NCI-H748 treated with DMSO at 0.1 percent for 48 hours (cell line): Measurements from ENCODE around the gene RPS26.
A peak's percentile ranks its signal among the peaks of the same experiment; 100 is the strongest.
"Not testable (repeated sequence)": the region's sequence is repeated elsewhere in the genome, so short reads cannot be mapped to it uniquely, and the experiment has no call there.

Source experiments
- DNase-seq: peaks from one replicate; lab custom pipeline; 2025; lab: John Stamatoyannopoulos, UW

The RPS26 gene

DNA sequence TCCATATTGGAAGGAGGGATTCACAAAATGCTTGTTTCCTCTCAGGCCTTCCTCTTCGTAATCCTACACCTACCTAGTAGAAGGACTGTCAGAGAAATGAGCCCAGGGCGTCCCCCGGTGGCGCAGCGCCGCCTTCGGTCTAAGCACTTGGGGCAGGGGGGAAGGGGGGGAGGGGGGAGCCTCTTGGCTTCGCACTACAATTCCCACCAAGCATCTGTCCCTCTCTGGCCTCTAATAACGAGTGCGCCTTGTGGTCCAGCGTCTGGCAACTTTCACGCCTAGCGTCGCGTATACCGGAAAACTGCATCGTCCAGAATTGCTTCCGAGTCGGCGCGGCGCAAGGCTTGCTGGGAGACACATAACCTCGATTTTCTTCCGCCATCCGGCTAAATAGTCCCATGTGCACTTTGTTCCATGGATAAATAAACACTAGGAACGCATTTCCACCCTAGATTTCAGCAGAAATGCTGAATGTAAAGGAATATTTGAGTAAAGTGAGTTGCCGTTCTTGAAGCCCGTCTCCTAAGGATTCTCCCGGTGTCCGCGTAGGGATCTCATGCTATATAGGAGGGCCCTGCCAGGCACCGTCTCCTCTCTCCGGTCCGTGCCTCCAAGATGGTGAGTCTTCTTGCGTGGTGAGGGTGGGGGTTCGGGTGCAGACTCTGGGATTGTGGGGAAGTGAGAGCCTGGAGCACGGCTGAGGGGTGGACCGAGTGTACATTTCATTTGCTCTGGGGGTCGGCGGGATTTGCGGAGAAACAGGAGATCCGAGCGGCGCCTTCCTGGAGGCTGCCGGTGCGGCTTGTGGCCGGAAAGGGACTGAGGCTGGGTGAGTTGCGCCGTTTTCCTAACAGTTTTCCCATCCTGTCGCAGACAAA lies at the start of gene RPS26:
Gene RPS26, plus strand, starts transcription at position 367 of the 878 bp plus-strand sequence. Its CDS starts 249 bp downstream, at position 616.
- peak; percentile 97 for DNase-seq

DNA sequence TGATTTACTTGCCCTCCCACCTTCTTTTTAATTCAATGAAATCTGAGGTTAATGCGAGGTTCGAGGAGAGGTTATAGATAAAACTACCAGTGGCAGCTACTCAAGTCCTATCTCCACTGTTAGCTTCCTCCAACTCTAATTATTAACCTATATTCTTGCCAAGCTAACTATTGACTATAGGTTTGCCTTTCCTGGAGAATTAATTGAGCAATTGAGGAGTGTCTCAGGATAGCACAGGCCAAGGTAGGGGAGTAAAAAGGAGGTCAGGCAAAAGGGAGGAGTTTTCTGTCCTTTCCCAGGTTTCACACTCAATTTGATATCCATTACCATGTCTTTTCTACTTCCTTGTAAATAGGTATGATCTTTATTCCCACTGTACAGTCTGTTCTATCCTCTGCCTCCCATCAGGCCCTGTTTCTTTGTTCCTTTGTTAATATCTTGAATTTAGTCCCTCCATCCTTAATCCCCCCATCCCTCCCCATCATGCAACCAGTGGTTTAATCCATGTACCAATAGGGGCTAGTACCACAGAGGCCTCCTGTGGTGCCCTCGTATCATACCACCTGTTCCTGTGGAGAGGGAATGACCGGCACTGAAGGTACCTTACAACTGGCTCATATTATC lies 48.4 kb upstream of the RPS26 start:
- no peak for DNase-seq

DNA sequence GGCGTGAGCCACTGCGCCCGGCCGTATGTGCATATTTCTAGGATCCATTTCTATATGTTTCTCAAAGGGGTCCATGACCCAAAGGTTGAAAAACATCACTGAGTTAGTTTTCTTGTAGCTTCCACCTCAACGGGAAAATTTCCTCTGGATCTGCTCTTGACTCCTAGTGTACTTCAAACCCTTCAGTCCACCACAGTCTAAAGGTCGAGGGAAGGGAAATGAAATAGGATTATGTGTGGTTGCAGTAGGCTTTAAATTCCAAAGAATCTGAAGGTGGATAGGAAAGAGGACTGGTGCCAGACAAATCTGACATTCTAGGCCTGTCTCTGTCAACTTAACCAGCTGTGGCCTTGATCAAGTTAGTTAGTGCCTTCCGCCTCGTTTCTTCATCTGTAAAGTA lies 46.4 kb upstream of the RPS26 start:
- DNase-seq = no peak

DNA sequence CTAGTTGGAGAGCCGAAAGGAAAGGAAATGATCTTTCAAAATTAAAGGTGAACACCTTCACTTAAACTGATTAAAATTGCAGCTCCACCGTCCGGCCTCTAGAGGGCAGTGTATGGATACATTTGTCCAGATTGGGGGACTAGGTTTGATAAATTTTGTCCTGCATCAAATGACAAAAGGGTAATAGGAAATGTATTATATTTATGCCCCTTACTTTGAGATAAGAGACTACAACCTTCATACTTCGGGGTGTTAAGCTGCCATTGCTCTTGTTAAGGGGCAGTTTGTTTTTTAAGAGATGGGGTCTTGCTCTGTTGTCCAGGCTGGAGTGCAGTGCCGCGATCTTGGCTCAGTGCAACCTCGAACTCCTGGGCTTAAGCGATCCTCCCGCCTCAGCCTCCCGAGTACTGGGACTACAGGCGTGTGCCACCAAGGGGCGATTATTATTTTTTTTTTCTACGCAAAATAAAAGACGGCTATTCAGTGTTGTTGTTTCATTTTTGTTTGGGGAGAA lies 45.5 kb upstream of the RPS26 start:
- peak; percentile 73 for DNase-seq

DNA sequence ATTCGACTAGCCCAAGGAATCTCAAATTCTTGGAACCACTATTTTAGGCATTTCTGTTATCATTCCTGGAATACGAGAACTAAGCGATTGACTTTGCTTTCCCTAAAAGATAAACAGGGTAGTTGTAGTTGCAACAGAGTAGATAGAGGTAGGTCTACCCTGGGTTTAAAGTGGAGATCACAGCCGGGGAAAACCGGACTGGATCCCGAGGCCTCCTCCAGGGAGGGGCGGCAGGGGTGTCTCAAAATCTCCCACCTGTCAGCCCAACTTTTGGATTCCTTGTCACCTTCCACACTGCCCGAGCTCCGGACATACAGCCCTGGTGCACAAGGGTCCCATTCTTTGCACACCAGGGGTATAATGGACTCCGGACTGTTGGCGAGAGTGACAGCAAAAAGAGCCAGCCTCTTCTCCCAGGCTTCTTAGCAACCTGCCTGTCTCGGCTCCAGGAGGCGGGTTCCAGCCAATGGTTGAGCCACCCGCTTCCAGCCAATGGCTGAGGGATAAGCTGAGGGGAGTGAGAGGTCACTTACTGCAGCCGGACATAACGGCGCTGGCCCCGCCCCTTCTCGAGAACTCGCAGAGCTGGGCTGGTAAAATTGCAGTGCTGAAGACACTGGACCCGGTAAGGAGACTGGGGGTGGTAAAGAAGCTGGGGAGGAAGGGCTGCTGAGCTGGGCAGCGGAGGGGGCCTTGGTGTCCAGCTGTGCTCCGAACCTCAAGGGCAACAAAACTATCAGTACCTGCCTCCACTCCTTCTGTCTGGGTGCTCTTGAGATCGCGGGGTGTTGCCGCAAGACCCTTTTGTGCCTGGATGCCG lies 44.8 kb upstream of the RPS26 start, which contains the start of gene SUOX:
Gene SUOX, plus strand, starts transcription at position 562 of the 820 bp plus-strand sequence. CDS start 4,946 bp downstream, outside the sequence.
- DNase-seq = peak; percentile 89

DNA sequence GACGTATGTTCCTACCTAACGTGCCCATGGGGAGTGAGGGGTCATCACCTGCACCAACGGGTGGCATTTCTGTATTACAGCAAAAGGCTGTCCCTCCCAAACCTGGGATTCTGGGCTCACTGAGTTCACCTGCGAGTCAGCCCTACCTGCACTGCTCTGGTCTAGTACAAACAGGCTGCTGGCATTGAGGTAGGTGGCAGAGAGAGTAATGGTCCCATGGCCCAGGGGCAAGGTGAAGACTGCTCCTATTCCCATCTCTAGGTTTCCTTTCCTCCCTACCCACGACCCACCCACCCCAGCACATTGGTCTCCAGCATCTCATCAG lies 44.2 kb upstream of the RPS26 start:
- DNase-seq = peak; percentile 18

DNA sequence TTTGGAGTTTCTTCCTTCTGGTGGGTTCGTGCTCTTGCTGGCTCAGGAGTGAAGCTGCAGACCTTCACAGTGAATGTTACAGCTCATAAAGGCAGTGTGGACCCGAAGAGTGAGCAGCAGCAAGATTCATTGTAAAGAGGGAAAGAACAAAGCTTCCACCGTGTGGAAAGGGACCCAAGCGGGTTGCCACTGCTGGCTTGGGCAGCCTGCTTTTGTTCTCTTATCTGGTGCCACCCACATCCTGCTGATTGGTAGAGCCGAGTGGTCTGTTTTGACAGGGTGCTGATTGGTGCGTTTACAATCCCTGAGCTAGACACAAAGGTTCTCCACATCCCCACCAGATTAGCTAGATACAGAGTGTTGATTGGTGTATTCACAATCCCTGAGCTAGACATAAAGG lies 42.2 kb upstream of the RPS26 start:
- not testable (repeated sequence) for DNase-seq

DNA sequence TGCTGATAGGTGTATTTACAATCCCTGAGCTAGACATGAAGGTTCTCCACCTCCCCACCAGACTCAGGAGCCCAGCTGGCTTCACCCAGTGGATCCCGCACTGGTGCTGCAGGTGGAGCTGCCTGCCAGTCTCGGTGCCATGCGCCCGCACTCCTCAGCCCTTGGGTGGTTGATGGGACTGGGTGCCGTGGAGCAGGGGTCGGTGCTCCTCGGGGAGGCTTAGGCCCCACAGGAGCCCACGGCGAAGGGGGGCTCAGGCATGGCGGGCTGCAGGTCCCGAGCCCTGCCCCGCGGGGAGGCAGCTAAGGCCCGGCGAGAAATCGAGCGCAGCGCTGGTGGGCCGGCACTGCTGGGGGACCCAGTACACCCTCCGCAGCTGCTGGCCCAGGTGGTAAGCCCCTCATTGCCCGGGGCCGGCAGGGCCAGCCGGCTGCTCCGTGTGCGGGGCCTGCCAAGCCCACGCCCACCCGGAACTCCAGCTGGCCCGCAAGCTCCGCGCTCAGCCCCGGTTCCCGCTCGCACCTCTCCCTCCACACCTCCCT lies 41.6 kb upstream of the RPS26 start:
- not testable (repeated sequence) for DNase-seq

DNA sequence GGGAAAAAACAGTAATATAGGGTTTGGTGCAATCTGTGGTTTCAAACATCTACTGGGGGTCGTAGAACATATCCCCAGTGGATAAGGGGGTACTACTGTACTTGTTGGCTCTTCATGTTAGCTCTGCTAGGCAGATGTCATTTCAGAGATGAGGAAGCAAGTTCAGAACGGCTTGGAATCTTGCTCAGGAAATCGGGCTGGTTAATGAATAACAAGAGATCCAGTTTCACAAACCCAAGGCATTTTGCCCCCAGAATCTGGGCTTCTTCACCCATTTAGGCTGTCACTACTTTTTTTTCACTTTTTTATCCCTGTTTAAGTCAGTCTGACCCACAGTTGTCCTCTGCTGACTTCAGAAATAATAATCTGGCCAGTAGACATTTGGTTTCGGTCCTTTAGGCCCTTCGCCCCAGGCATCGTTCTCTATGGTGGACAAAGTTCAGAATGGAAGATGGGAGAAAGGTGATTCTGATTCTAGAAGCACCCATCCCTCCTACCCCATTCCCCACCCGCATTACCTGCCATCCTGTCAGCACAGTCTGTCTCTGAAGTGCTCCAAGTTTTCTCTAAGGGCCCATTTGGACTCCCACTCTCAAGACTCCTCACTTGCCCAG lies 40.1 kb upstream of the RPS26 start:
- no peak for DNase-seq

DNA sequence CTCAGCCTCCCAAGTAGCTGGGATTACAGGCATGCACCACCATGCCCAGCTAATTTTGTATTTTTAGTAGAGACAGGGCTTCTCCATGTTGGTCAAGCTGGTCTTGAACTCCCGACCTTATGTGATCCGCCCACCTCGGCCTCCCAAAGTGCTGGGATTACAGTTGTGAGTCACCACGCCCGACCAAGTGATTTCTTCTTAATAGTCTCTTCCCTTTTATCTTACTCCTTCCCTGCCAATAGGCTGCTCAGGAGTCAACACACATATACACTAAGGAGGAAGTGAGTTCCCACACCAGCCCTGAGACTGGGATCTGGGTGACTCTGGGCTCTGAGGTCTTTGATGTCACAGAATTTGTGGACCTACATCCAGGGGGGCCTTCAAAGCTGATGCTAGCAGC lies 38.3 kb upstream of the RPS26 start:
- DNase-seq = not testable (repeated sequence)

DNA sequence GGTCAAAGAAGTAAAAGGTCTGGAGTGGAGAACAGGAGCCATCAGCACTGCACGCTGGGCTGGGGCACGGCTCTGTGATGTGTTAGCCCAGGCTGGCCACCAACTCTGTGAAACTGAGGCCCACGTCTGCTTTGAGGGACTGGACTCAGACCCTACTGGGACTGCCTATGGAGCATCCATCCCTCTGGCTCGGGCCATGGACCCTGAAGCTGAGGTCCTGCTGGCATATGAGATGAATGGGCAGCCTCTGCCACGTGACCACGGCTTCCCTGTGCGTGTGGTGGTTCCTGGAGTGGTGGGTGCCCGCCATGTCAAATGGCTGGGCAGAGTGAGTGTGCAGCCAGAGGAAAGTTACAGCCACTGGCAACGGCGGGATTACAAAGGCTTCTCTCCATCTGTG lies 37.5 kb upstream of the RPS26 start:
- no peak for DNase-seq

DNA sequence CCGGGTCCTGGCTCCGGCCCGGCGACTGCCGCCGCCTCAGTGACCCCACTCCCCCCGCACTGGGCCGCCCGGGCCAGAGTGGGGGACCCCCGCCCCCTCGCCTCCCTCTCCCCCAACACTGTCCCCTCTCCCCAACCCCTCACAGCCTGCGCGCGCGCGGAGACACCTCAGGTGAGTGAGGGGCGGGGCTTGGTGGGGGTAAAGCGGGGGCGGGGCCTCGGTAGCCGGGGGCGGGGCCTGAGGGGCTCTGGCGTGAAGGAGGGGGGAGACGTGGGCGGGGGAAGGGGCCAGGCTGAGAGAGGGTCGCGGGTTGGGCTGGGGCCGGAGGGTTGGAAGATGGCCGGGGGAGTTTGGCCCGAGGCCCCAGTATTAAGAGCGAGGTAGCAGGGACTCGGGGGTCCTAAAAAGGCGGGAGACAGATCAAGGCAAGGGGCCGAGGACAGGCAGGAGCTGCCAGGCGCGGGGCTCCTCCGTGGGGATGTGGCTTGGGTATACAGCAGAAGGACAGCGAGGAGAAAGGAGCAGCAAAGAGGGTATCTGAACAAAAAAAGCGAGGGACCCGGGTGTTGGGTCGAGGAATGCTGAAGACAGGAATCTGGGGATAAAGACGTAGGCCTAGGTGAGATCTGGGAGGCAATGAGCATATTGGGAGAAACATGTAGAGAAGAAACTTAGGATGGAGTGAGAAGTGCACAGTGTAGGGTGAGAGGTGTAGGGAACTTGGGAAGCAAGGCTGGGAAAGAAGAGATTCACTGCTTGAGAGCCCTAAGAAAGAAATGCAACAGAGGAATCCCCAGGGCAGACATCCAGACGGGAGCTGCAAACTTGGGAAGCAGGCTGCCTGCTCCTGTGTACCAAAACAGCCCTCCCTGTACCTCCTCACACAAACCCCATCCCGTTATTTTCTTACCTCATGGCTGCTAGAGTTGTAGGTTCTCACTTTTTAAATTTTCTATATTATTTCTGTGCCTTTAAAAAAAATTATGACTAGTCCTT lies 33.9 kb upstream of the RPS26 start:
- peak; percentile 56 for DNase-seq

DNA sequence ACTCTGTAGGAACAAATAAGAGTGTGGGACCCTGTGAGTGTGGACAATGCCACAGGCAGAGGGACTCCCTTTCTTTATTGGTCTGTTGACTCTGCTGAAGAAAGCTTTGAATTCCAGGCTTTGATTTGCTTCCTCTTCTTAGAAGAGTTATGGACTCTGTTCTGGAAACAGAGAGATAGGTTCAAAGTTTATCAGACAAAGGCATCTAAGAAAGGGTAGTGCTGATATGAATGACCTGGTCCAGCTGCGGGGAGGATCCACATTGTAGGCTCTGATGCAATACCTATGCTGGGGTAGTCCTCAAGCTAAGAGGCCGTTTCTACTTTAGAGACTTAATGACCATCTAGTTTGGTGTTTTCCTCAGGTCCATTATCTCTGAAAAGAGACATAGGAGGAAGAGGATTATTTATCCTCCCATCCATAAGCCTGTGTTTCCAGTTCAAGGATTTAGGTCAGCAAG lies 31.6 kb upstream of the RPS26 start:
- no peak for DNase-seq

DNA sequence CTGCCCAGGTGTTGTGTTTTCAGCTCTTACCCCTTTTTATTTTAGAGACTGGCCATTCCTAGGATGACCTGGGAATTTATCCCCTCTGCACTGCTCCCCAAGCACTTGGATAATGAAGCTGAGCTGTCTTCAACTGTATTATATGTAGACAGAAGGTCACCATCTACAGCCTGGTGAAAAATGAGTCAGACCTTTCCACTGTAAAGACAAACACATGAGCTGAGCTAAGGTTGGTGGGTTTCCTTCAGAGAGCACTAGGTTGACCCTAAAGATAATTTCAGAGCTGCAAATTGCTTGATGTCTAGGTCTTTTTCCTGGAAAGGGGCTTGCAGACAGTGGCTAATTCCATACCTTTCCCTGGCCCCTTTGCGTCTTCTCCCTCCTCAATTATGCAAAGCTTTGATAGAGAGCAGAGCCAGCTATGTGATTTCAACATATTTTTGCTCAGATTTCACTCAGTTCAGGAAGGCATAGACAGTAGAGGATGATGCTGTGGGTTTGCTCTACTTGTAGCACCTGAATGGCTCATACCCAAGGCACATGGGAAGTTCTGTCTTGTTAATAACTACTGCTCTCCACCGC lies 30.1 kb upstream of the RPS26 start:
- DNase-seq = no peak

DNA sequence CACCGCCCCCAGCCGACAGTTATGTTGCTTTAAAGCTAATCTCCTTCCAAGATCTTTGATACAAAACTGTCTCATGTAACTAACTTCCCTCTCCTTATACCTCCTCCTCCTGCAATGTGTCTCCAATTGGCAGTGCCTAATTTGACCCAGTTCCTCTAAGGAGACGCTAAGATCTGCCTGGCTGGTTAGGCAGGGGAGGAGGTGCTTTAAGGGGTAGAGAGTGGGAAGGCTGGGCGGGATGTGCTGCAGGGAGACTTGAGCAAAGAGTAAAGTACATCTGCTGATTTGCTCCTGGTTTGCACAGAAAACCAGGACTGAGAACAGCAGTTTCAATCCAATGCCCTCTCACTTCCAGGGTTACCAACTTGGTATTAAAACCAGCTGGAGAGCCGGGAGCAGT lies 28.2 kb upstream of the RPS26 start:
- no peak for DNase-seq

DNA sequence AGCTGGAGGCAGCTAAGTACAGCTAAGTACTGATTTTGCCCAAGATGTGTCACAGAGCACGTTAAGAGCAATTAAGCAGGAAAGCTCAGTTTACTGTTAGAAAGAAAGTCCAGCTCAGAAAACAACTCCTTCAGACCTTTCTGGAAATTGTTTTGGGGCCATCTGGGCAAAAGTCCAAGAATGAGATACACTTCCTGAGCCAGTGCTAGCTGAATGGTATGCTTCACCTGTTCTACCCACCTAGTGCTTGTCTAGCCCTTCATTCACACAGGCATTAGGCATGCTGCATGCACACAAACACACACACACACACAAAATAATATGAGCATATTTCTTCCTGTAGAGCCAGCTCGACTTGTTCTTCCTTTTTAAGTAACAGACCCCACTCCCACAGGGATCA lies 27.5 kb upstream of the RPS26 start:
- DNase-seq = no peak

DNA sequence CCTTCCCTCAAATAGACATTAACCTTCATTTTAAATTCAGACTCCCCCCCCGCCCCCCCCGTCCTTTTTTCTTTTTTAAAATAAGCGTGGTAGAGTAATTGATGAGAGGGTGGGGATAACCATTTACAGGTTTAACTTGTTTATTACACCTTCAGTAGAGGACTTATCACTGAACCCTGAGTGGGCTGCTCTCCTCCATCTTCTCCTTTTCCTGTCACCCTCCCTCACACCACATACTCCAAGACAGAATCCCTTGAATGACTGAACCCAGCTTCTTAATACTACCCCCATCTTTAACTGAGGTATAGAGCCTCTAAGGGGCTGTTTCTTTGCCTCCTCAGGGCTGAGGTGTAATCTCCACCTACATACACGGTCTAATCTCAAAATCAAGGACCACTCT lies 24.5 kb upstream of the RPS26 start:
- no peak for DNase-seq

DNA sequence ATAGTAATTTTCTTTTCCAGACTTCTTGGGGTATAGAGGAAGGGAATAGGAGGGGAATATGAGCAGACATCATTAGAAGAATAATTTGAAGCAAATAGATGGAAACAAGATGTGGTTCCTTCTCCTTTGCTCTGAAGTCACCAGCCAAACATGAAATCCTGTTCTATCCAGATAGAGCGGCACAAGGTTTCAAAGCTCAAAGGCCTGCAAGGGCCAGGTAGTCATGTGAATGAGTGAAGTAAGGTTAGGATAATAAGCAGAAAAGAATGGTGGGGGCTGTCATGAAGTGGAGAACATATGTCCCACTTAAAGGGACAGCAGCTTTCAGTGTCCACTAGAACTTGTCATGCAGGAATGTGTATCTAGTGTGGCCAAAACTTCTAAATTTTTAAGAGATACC lies 23.4 kb upstream of the RPS26 start:
- DNase-seq = no peak

DNA sequence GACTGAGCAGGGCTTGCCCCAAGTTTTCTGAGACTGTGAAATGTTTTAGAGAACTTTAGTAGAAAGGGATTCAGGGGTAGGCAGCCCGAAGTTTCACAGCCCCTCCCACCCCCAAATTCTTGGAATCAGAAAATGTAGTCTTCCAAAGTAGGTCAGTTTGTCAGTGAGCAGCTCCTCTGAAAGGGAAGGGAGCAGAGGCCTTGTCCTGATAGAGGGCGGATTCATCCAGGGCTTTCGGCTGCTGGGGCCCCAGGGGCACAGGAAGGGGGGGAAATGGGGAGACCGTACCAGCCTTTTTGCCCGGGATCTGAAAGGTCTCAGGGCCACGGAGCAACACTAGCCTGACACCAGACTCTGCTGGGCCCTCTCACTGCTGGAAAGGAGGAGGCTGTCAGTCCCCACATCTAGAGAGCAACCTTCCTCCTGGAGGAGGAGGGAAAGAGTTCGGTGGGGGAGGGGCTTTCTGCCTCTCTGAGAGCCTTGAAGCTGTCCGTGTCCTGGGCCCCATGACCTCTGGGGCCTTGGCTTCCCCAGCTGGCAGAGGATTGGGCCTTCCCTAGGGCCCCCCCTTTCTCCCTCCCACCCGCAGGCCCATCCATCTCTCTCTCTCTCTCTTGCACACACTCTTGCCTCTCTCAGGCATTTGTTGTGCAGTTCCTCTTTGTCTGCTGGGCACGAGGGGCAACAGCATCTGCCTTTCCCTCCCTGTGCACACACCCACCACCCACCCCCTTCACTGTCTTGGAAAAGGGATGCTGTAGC lies 21.1 kb upstream of the RPS26 start, which contains the start of gene IKZF4:
Gene IKZF4, plus strand, starts transcription at position 621 of the 762 bp plus-strand sequence. CDS start 451 bp downstream, outside the sequence.
- no peak for DNase-seq
